ENCODE data around the gene ZFP64.
"Not testable (repeated sequence)": the region's sequence is repeated elsewhere in the genome, so short reads cannot be mapped to it uniquely, and the experiment has no call there.

ZFP64 gene

GRCh38 chr20:52234302-52235045 is 42.9 kb upstream of the ZFP64 start:
- no peak for DNase-seq (ENCODE audit: extremely low read depth, insufficient read length)
- no peak overlapping the region for H3K4me3 ChIP-seq (replicated peaks; ENCODE audit: low read depth, low read length)
- TF ChIP-seq CTCF (IDR thresholded peaks at IDR 0.05; ENCODE audit: insufficient read depth, low read length, poor library complexity, severe bottlenecking): no peak
- H3K36me3 ChIP-seq (ENCODE audit: control insufficient read depth, insufficient read depth, low read length): no peaks in the 10 kb centered on the region
- no peaks in the 10 kb centered on the region for H3K27me3 ChIP-seq (replicated peaks; ENCODE audit: control insufficient read depth, insufficient read depth, low read length)

GRCh38 chr20:52231230-52231746 is 39.7 kb upstream of the ZFP64 start:
- no peak for TF ChIP-seq CTCF (IDR thresholded peaks at IDR 0.05; ENCODE audit: insufficient read depth, low read length, poor library complexity, severe bottlenecking)
- no peaks in the 10 kb centered on the region for H3K36me3 ChIP-seq (ENCODE audit: control insufficient read depth, insufficient read depth, low read length)
- no peak overlapping the region for H3K4me3 ChIP-seq (replicated peaks; ENCODE audit: low read depth, low read length)
- H3K27me3 ChIP-seq (replicated peaks; ENCODE audit: control insufficient read depth, insufficient read depth, low read length): no peaks in the 10 kb centered on the region
- no peak for DNase-seq (ENCODE audit: extremely low read depth, insufficient read length)

- no peak for TF ChIP-seq CTCF (IDR thresholded peaks at IDR 0.05; ENCODE audit: insufficient read depth, low read length, poor library complexity, severe bottlenecking)
- no peaks in the 10 kb centered on the region for H3K27me3 ChIP-seq (replicated peaks; ENCODE audit: control insufficient read depth, insufficient read depth, low read length)
- no peaks in the 10 kb centered on the region for H3K36me3 ChIP-seq (ENCODE audit: control insufficient read depth, insufficient read depth, low read length)
- no peak overlapping the region for H3K4me3 ChIP-seq (replicated peaks; ENCODE audit: low read depth, low read length)
- DNase-seq (ENCODE audit: extremely low read depth, insufficient read length): no peak
Measured at GRCh38 chr20:52230409-52230808, 38.8 kb upstream of the ZFP64 start.

GRCh38 chr20:52229346-52229745 is 37.8 kb upstream of the ZFP64 start:
- DNase-seq (ENCODE audit: extremely low read depth, insufficient read length); H3K27me3 ChIP-seq (replicated peaks; ENCODE audit: control insufficient read depth, insufficient read depth, low read length); H3K36me3 ChIP-seq (ENCODE audit: control insufficient read depth, insufficient read depth, low read length); H3K4me3 ChIP-seq (replicated peaks; ENCODE audit: low read depth, low read length): not testable (repeated sequence)

- H3K4me3 ChIP-seq (replicated peaks; ENCODE audit: low read depth, low read length): no peak overlapping the region
- H3K36me3 ChIP-seq (ENCODE audit: control insufficient read depth, insufficient read depth, low read length): no peaks in the 10 kb centered on the region
- no peaks in the 10 kb centered on the region for H3K27me3 ChIP-seq (replicated peaks; ENCODE audit: control insufficient read depth, insufficient read depth, low read length)
- DNase-seq (ENCODE audit: extremely low read depth, insufficient read length): no peak
- no peak for TF ChIP-seq CTCF (IDR thresholded peaks at IDR 0.05; ENCODE audit: insufficient read depth, low read length, poor library complexity, severe bottlenecking)
Measured at GRCh38 chr20:52226370-52226769, 34.8 kb upstream of the ZFP64 start.

- TF ChIP-seq CTCF (IDR thresholded peaks at IDR 0.05; ENCODE audit: insufficient read depth, low read length, poor library complexity, severe bottlenecking): no peak
- H3K27me3 ChIP-seq (replicated peaks; ENCODE audit: control insufficient read depth, insufficient read depth, low read length): no peaks in the 10 kb centered on the region
- DNase-seq (ENCODE audit: extremely low read depth, insufficient read length): no peak
Measured at GRCh38 chr20:52224920-52225319, 33.3 kb upstream of the ZFP64 start.

GRCh38 chr20:52221362-52221761 is 29.8 kb upstream of the ZFP64 start:
- H3K27me3 ChIP-seq (replicated peaks; ENCODE audit: control insufficient read depth, insufficient read depth, low read length); H3K4me3 ChIP-seq (replicated peaks; ENCODE audit: low read depth, low read length); DNase-seq (ENCODE audit: extremely low read depth, insufficient read length); H3K36me3 ChIP-seq (ENCODE audit: control insufficient read depth, insufficient read depth, low read length): not testable (repeated sequence)

More at GRCh38 chr20:52224920-52225319, 33.3 kb upstream of the ZFP64 start:
- H3K36me3 ChIP-seq (ENCODE audit: control insufficient read depth, insufficient read depth, low read length): no peaks in the 10 kb centered on the region
- H3K4me3 ChIP-seq (replicated peaks; ENCODE audit: low read depth, low read length): no peak overlapping the region

- H3K4me3 ChIP-seq (replicated peaks; ENCODE audit: low read depth, low read length); DNase-seq (ENCODE audit: extremely low read depth, insufficient read length); H3K36me3 ChIP-seq (ENCODE audit: control insufficient read depth, insufficient read depth, low read length); H3K27me3 ChIP-seq (replicated peaks; ENCODE audit: control insufficient read depth, insufficient read depth, low read length): not testable (repeated sequence)
Measured at GRCh38 chr20:52220891-52221290, 29.3 kb upstream of the ZFP64 start.

Data from GM06990 (cell line).